Neural progenitor cell (in vitro differentiated cells): ENCODE results near the gene CWC25. TPM values are rescaled to one million over a fixed set of nuclear protein-coding genes. Genes with fewer than 3 reads are reported as not detected.

ENCODE experiments used
- DNase-seq: peaks from one replicate; pipeline ENCODE4 v3.0.0-alpha.2; 2016; ENCODE audit warnings: low spot score
- H2AFZ ChIP-seq: fragments of 200-600 bp; sonication (generic); replicated peaks from 2 replicates; pipeline ENCODE4 v1.6.1; 2016; ENCODE audit warnings: antibody characterized with exemption
- H3F3A ChIP-seq: fragments of 200-600 bp; sonication (generic); 2 replicates; pipeline ENCODE4 v1.6.1; 2016; ENCODE audit warnings: antibody characterized with exemption, low read depth
- H3K27ac ChIP-seq: fragments of 200-600 bp; sonication (generic); 2 replicates; pipeline ENCODE4 v1.5.1; 2016; ENCODE audit warnings: mild to moderate bottlenecking
- H3K27me3 ChIP-seq: fragments of 200-600 bp; sonication (generic); 2 replicates; pipeline ENCODE4 v1.6.1; 2016; ENCODE audit warnings: mild to moderate bottlenecking, moderate library complexity
- H3K36me3 ChIP-seq: fragments of 200-600 bp; sonication (generic); 2 replicates; pipeline ENCODE4 v1.5.1; 2016
- H3K4me1 ChIP-seq: fragments of 200-600 bp; sonication (generic); 2 replicates; pipeline ENCODE4 v1.6.1; 2016; ENCODE audit warnings: mixed run types
- H3K4me2 ChIP-seq: fragments of 200-600 bp; sonication (generic); 2 replicates; pipeline ENCODE4 v1.6.1; 2016
- H3K4me3 ChIP-seq: fragments of 200-600 bp; sonication (generic); 2 replicates; pipeline ENCODE4 v1.5.1; 2016
- H3K79me2 ChIP-seq: fragments of 200-600 bp; sonication (generic); 2 replicates; pipeline ENCODE4 v1.6.1; 2016; ENCODE audit warnings: low read depth
- H3K9ac ChIP-seq: fragments of 200-600 bp; sonication (generic); 2 replicates; pipeline ENCODE4 v1.6.1; 2016
- H3K9me3 ChIP-seq: fragments of 200-600 bp; sonication (generic); 2 replicates; pipeline ENCODE4 v1.5.1; 2016; ENCODE audit warnings: low read depth
- H4K20me1 ChIP-seq: fragments of 200-600 bp; sonication (generic); 2 replicates; pipeline ENCODE4 v1.6.1; 2016; ENCODE audit warnings: low read depth
- H3K27ac Mint-ChIP-seq: 3 replicates; pipeline ENCODE4 v1.8.0; 2021; ENCODE audit warnings: mixed read lengths
- H3K27me3 Mint-ChIP-seq: 2 replicates; pipeline ENCODE4 v1.8.0; 2022; ENCODE audit warnings: low read depth, mild to moderate bottlenecking, inconsistent platforms, moderate library complexity, mixed read lengths; ENCODE audit not compliant: insufficient read depth
- H3K36me3 Mint-ChIP-seq: 3 replicates; pipeline ENCODE4 v1.8.0; 2021; ENCODE audit warnings: mixed read lengths
- H3K4me1 Mint-ChIP-seq: 3 replicates; pipeline ENCODE4 v1.8.0; 2021; ENCODE audit warnings: mixed read lengths
- H3K4me3 Mint-ChIP-seq: 3 replicates; pipeline ENCODE4 v1.8.0; 2021; ENCODE audit warnings: mild to moderate bottlenecking, moderate library complexity, mixed read lengths
- H3K9me3 Mint-ChIP-seq: 3 replicates; pipeline ENCODE4 v1.8.0; 2020; ENCODE audit warnings: mixed read lengths
- CTCF ChIP-seq: fragments of 200-600 bp; sonication (generic); IDR thresholded peaks from 2 replicates; pipeline ENCODE4 v1.5.1; 2017; ENCODE audit warnings: antibody characterized with exemption, mild to moderate bottlenecking
- EZH2 ChIP-seq: fragments of 200-600 bp; sonication (generic); IDR thresholded peaks from 2 replicates; pipeline ENCODE4 v1.6.1; 2017; ENCODE audit warnings: antibody characterized with exemption, mild to moderate bottlenecking, moderate library complexity
- EZH2phosphoT487 ChIP-seq: fragments of 200-600 bp; sonication (generic); IDR thresholded peaks from 2 replicates; pipeline ENCODE4 v1.6.1; 2017; ENCODE audit warnings: antibody characterized with exemption
- total RNA-seq: library from RNA; depleted of rRNA; stranded (reverse); fragments of >200 nt; gene quantifications from 2 replicates; pipeline ENCODE4 v1.2.3, GENCODE V29; 2015; ENCODE audit warnings: low replicate concordance

CWC25 gene
- total RNA-seq, 1 donor from 2014 or later, result 19.2 TPM

- peaks cover 49% of the 10 kb centered on the region for H4K20me1 ChIP-seq
- H3K27me3 Mint-ChIP-seq, result peaks cover 6% of the 10 kb centered on the region
These were observed 26.3 kb downstream of the CWC25 start for GRCh38 chr17:38798614-38799500.

DNA sequence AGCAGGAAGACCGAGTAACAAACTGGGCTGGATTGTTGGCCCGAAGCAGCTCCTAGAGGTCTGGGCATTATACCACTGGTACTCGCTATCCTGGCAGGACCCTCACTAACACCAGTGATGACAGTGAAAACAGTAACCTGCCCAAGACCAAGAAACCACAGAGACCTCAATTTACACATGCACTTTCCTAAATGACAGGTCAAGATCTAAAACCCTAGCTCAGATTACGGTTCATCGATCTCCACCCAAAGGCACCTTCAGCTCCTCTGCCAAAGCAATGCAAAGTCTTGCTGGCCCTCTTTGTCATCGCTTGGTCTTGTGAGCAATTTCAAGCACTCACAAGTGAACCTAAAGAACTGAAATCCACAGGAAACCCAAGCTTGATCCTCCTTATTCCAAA, 27.3 kb downstream of the CWC25 start:
- H3K27ac ChIP-seq, result no peak overlapping the region
- Mint-ChIP-seq H3K4me1 (peaks cover 26% of the 10 kb centered on the region), H3K4me3 (peak overlapping the region; percentile 97), H3K36me3 (peaks cover 36% of the 10 kb centered on the region), H3K27ac (no peak overlapping the region), H3K9me3 (no peaks in the 10 kb centered on the region), H3K27me3 (peaks cover 6% of the 10 kb centered on the region)
- peak overlapping the region; percentile 87 for H3K4me3 ChIP-seq
- H3K4me2 ChIP-seq, result peak overlapping the region; percentile 90
- peaks cover 3% of the 10 kb centered on the region for H3K36me3 ChIP-seq
- peaks cover 16% of the 10 kb centered on the region for H3K4me1 ChIP-seq
- H3K27me3 ChIP-seq, result no peaks in the 10 kb centered on the region
- H3F3A ChIP-seq, result peaks cover 29% of the 10 kb centered on the region
- TF ChIP-seq CTCF (no peak), EZH2phosphoT487 (no peak), EZH2 (no peak)
- no peaks in the 10 kb centered on the region for H3K9me3 ChIP-seq
- DNase-seq, result no peak
- H3K9ac ChIP-seq, result peak overlapping the region; percentile 14
- peaks cover 64% of the 10 kb centered on the region for H3K79me2 ChIP-seq
- H2AFZ ChIP-seq, result no peak overlapping the region
- peaks cover 58% of the 10 kb centered on the region for H4K20me1 ChIP-seq

More at GRCh38 chr17:38798614-38799500, 26.3 kb downstream of the CWC25 start:
- H3K9ac ChIP-seq, result peak overlapping the region; percentile 74
- peak overlapping the region; percentile 66 for H2AFZ ChIP-seq
- peak; percentile 2 for TF ChIP-seq CTCF
- TF ChIP-seq EZH2phosphoT487, result no peak
- no peak for TF ChIP-seq EZH2
- H3K4me2 ChIP-seq, result peak overlapping the region; percentile 90
- peaks cover 3% of the 10 kb centered on the region for H3K36me3 ChIP-seq
- peak overlapping the region; percentile 99 for H3K27ac ChIP-seq
- H3F3A ChIP-seq, result peaks cover 29% of the 10 kb centered on the region
- Mint-ChIP-seq H3K9me3 (no peaks in the 10 kb centered on the region), H3K4me3 (peak overlapping the region; percentile 97), H3K4me1 (peaks cover 26% of the 10 kb centered on the region), H3K27ac (peak overlapping the region; percentile 95), H3K36me3 (peaks cover 37% of the 10 kb centered on the region)
- no peaks in the 10 kb centered on the region for H3K9me3 ChIP-seq
- H3K27me3 ChIP-seq, result no peaks in the 10 kb centered on the region
- H3K4me1 ChIP-seq, result peaks cover 16% of the 10 kb centered on the region
- peak; percentile 57 for DNase-seq
- H3K4me3 ChIP-seq, result peak overlapping the region; percentile 87
- H3K79me2 ChIP-seq, result peaks cover 54% of the 10 kb centered on the region

GRCh38 chr17:38797158-38797490, 28.0 kb downstream of the CWC25 start:
- TF ChIP-seq CTCF, result no peak
- no peak for TF ChIP-seq EZH2
- TF ChIP-seq EZH2phosphoT487, result no peak
- peak overlapping the region; percentile 90 for H3K4me2 ChIP-seq
- H3K9me3 ChIP-seq, result no peaks in the 10 kb centered on the region
- no peak for DNase-seq
- no peak overlapping the region for H2AFZ ChIP-seq
- Mint-ChIP-seq H3K27ac (peak overlapping the region; percentile 36), H3K27me3 (peaks cover 6% of the 10 kb centered on the region), H3K36me3 (peaks cover 32% of the 10 kb centered on the region), H3K4me1 (peaks cover 26% of the 10 kb centered on the region), H3K4me3 (peak overlapping the region; percentile 97), H3K9me3 (no peaks in the 10 kb centered on the region)
- peaks cover 69% of the 10 kb centered on the region for H3K79me2 ChIP-seq
- H3K36me3 ChIP-seq, result peaks cover 3% of the 10 kb centered on the region
- peak overlapping the region; percentile 87 for H3K4me3 ChIP-seq
- H3K27ac ChIP-seq, result no peak overlapping the region
- H3K9ac ChIP-seq, result peak overlapping the region; percentile 14
- H3F3A ChIP-seq, result peaks cover 27% of the 10 kb centered on the region
- H3K4me1 ChIP-seq, result peaks cover 16% of the 10 kb centered on the region
- H3K27me3 ChIP-seq, result no peaks in the 10 kb centered on the region
- H4K20me1 ChIP-seq, result peaks cover 63% of the 10 kb centered on the region
